Suprapubic skin (tissue), 4 donors: ENCODE data around the gene RNF41. TPM values are rescaled to one million over a fixed set of nuclear protein-coding genes. Genes with fewer than 3 reads are reported as not detected.

ENCODE experiments used
- DNase-seq, 2 donors: peaks; one replicate each; pipeline ENCODE4 v3.0.0-alpha.2; 2019; ENCODE audit warnings: low spot score in 2 of 2
- H3K27ac ChIP-seq: fragments of 200-600 bp; sonication (generic); one replicate; pipeline ENCODE4 v1.5.1; 2019
- H3K27me3 ChIP-seq: fragments of 200-600 bp; sonication (generic); one replicate; pipeline ENCODE4 v1.5.1; 2019
- H3K36me3 ChIP-seq: fragments of 200-600 bp; sonication (generic); one replicate; pipeline ENCODE4 v1.5.1; 2019
- H3K4me1 ChIP-seq: fragments of 200-600 bp; sonication (generic); one replicate; pipeline ENCODE4 v1.5.1; 2019
- H3K4me3 ChIP-seq: fragments of 200-600 bp; sonication (generic); one replicate; pipeline ENCODE4 v1.5.1; 2019; ENCODE audit warnings: mild to moderate bottlenecking
- H3K9me3 ChIP-seq: fragments of 200-600 bp; sonication (generic); one replicate; pipeline ENCODE4 v1.5.1; 2019
- EP300 ChIP-seq: sonication (generic); formaldehyde crosslinking; IDR thresholded peaks from one replicate; pipeline ENCODE4 v1.6.1; 2017; ENCODE audit warnings: antibody characterized with exemption
- POLR2A ChIP-seq, 2 donors: fragments of 450-650 bp; IDR thresholded peaks; one replicate each; pipeline ENCODE4 v1.6.1; 2017; ENCODE audit warnings: antibody characterized with exemption in 2 of 2, mild to moderate bottlenecking in 2 of 2, moderate library complexity in 2 of 2
- POLR2AphosphoS5 ChIP-seq, 3 donors: sonication (generic); formaldehyde crosslinking; IDR thresholded peaks; one replicate each; pipeline ENCODE4 v1.6.1; 2017; ENCODE audit warnings: antibody characterized with exemption in 3 of 3
- WGBS: methylation state at CpG from one replicate; pipeline ENCODE4 v1.1.5; 2018; 5-methylcytosine and 5-hydroxymethylcytosine counted together
- total RNA-seq, 4 donors: library from RNA; depleted of rRNA; stranded (reverse); fragments of >200 nt; gene quantifications; one replicate each; pipeline ENCODE4 v1.1.0, GENCODE V29; 2016
- TF ChIP-seq, protein P1 (sequence below), 2 donors: fragments of 200-600 bp in 1 of 2; fragments of 450-650 bp in 1 of 2; sonication (generic) in 1 of 2; IDR thresholded peaks; one replicate each; pipeline ENCODE4 v1.5.1; 2016 to 2019; ENCODE audit warnings: antibody characterized with exemption in 2 of 2, mild to moderate bottlenecking in 1 of 2, moderate library complexity in 1 of 2

RNF41 gene
- total RNA-seq, 4 donors from 2014 or later = 28.4 to 60.6 (median 35.8) TPM

DNA sequence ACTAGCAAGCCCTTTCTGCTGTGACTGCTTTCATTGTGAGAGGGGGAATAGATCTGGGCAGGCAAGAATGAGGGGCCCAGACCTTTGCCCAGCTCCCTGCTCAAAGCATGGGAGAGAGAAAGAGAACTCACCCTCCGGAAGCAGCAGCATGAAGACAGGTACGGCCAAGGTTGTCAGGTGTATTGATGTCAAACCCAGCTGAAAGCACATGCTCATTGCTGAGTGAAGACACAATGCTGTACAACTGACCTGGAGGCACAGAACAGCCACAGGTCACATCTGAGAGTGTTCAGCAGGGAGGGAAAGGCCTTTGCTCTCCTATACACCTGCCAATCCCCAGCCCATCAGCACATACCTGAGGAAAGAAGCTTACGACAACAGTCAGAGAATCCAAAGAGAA lies 30.9 kb upstream of the RNF41 start:
- H3K4me1 ChIP-seq = peaks cover 17% of the 10 kb centered on the region
- TF ChIP-seq POLR2A (IDR thresholded peaks at IDR 0.05) (no peak), POLR2AphosphoS5 (IDR thresholded peaks at IDR 0.05) (no peak), EP300 (no peak)
- TF ChIP-seq, protein P1, sequence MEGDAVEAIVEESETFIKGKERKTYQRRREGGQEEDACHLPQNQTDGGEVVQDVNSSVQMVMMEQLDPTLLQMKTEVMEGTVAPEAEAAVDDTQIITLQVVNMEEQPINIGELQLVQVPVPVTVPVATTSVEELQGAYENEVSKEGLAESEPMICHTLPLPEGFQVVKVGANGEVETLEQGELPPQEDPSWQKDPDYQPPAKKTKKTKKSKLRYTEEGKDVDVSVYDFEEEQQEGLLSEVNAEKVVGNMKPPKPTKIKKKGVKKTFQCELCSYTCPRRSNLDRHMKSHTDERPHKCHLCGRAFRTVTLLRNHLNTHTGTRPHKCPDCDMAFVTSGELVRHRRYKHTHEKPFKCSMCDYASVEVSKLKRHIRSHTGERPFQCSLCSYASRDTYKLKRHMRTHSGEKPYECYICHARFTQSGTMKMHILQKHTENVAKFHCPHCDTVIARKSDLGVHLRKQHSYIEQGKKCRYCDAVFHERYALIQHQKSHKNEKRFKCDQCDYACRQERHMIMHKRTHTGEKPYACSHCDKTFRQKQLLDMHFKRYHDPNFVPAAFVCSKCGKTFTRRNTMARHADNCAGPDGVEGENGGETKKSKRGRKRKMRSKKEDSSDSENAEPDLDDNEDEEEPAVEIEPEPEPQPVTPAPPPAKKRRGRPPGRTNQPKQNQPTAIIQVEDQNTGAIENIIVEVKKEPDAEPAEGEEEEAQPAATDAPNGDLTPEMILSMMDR (IDR thresholded peaks at IDR 0.05) = no peak
- WGBS = 94% methylated on average over 3 of the region's 3 CpGs
- peaks cover 85% of the 10 kb centered on the region for H3K36me3 ChIP-seq
- H3K4me3 ChIP-seq = no peak overlapping the region
- DNase-seq = no peak
- no peaks in the 10 kb centered on the region for H3K9me3 ChIP-seq
- H3K27me3 ChIP-seq = no peaks in the 10 kb centered on the region
- H3K27ac ChIP-seq = no peak overlapping the region

DNA sequence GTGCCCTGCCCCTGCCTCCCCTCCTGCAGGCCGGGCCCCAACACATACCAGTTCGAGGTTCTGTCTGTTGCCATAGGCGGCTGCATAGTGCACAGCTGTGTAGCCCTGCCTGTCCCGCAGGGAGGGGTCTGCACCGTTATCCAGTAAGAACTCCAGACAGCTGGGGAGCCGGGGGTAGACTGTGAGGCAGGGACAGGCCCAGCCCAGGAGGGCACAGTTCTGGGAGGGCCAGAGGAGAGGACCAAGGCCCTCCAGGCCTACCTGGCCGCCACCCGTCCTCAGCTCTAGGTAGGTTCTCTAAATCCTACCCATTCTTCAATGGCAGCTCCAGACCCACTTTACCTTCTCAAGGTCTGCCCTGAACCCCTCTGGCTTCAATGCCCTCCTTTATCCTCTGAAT lies 27.0 kb upstream of the RNF41 start:
- Histone ChIP-seq H3K4me3 (no peak overlapping the region), H3K27me3 (no peaks in the 10 kb centered on the region), H3K9me3 (no peaks in the 10 kb centered on the region), H3K36me3 (peaks cover 98% of the 10 kb centered on the region), H3K27ac (no peak overlapping the region), H3K4me1 (no peaks in the 10 kb centered on the region)
- WGBS = 96% methylated on average over 8 of the region's 8 CpGs
- TF ChIP-seq POLR2AphosphoS5 (IDR thresholded peaks at IDR 0.05) (no peak), EP300 (no peak), POLR2A (IDR thresholded peaks at IDR 0.05) (no peak)
- TF ChIP-seq, protein P1 (IDR thresholded peaks at IDR 0.05) = no peak
- DNase-seq = no peak

DNA sequence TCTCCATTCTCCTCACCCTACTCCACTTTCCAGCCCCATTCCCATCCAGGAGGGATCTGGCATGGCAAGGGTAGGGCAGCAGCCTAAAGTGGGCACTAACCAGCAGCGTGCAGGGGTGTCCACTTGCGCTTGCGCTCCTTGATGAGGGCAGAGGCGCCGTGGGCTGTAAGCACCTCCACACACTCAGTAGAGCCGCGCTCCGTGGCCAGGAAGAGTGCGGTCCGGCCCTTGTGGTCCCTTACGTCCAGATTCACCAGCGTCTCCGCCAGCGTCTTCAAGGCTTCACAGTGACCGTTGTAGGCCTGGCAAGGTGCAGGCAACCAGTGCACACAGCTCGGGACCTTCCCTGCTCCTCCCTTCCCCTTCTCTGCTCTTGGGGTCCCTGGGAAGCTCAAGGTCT lies 26.2 kb upstream of the RNF41 start:
- H3K27me3 ChIP-seq = no peaks in the 10 kb centered on the region
- no peak for TF ChIP-seq POLR2A (IDR thresholded peaks at IDR 0.05)
- no peak for TF ChIP-seq POLR2AphosphoS5 (IDR thresholded peaks at IDR 0.05)
- TF ChIP-seq, protein P1 (IDR thresholded peaks at IDR 0.05) = no peak
- no peak for TF ChIP-seq EP300
- H3K9me3 ChIP-seq = no peaks in the 10 kb centered on the region
- H3K27ac ChIP-seq = no peak overlapping the region
- no peaks in the 10 kb centered on the region for H3K4me1 ChIP-seq
- no peak overlapping the region for H3K4me3 ChIP-seq
- no peak for DNase-seq
- peaks cover 98% of the 10 kb centered on the region for H3K36me3 ChIP-seq
- 88% methylated on average over 10 of the region's 16 CpGs for WGBS

DNA sequence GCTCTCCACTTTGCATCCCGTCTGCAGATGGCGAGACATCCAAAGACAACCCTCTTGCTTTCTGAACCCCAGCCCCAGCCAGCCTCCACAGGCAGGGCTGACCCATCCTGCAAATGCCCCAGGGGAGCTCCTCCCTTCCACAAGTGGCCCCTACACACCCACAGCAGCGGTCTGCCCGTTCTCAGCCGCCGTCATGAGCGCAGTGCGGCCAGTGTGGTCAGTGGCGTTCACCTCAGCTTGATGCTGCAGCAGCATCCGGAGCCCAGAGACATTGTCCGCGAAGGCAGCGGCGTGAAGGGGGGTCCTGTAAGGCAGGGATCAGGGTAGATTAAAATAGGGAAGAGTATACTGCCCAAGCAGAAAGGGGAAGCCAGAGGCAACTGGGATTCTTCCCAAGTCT lies 22.8 kb upstream of the RNF41 start:
- Histone ChIP-seq H3K36me3 (peaks cover 98% of the 10 kb centered on the region), H3K4me3 (no peak overlapping the region), H3K27me3 (no peaks in the 10 kb centered on the region), H3K27ac (no peak overlapping the region), H3K9me3 (no peaks in the 10 kb centered on the region), H3K4me1 (no peaks in the 10 kb centered on the region)
- no peak for DNase-seq
- no peak for TF ChIP-seq EP300
- no peak for TF ChIP-seq POLR2AphosphoS5 (IDR thresholded peaks at IDR 0.05)
- TF ChIP-seq POLR2A (IDR thresholded peaks at IDR 0.05) = no peak
- TF ChIP-seq, protein P1 (IDR thresholded peaks at IDR 0.05) = no peak
- WGBS = 93% methylated on average over 14 of the region's 14 CpGs

DNA sequence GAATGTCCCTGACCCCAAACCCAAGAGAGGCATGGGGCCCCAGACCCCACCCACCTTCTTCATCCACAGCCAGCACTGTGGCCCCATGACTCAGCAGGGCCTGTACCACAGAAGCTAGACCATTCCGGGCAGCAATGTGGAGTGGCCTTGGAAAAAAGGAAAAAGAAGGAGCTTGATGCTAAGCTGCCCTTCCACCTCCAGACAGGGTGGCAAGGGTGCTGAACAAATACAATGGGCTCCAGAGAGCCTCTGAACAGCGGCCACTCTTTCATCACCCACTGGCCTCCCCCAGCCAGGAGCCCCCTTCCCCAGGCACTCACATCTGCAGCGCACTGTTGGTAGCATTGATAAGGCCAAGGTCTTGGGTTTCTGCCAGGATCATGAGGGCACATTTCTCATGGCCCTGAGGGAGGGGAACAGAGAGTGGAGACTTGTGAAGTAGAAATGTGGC lies 22.0 kb upstream of the RNF41 start:
- TF ChIP-seq EP300 = no peak
- TF ChIP-seq, protein P1 (IDR thresholded peaks at IDR 0.05) = no peak
- TF ChIP-seq POLR2AphosphoS5 (IDR thresholded peaks at IDR 0.05) = no peak
- no peak for TF ChIP-seq POLR2A (IDR thresholded peaks at IDR 0.05)

More for the DNA sequence above, 22.0 kb upstream of the RNF41 start:
- H3K27ac ChIP-seq = no peak overlapping the region
- peaks cover 98% of the 10 kb centered on the region for H3K36me3 ChIP-seq
- DNase-seq = no peak
- no peak overlapping the region for H3K4me3 ChIP-seq
- no peaks in the 10 kb centered on the region for H3K9me3 ChIP-seq
- no peaks in the 10 kb centered on the region for H3K27me3 ChIP-seq
- WGBS = 85% methylated on average over 3 of the region's 3 CpGs
- no peaks in the 10 kb centered on the region for H3K4me1 ChIP-seq
